Glomerular visceral epithelial cell (primary cell): ENCODE measurements around the gene NFKB2.

Experiments
- DNase-seq: peaks from one replicate; pipeline ENCODE4 v3.0.0-alpha.2; 2016; ENCODE audit errors: extremely low spot score

NFKB2 gene

DNA sequence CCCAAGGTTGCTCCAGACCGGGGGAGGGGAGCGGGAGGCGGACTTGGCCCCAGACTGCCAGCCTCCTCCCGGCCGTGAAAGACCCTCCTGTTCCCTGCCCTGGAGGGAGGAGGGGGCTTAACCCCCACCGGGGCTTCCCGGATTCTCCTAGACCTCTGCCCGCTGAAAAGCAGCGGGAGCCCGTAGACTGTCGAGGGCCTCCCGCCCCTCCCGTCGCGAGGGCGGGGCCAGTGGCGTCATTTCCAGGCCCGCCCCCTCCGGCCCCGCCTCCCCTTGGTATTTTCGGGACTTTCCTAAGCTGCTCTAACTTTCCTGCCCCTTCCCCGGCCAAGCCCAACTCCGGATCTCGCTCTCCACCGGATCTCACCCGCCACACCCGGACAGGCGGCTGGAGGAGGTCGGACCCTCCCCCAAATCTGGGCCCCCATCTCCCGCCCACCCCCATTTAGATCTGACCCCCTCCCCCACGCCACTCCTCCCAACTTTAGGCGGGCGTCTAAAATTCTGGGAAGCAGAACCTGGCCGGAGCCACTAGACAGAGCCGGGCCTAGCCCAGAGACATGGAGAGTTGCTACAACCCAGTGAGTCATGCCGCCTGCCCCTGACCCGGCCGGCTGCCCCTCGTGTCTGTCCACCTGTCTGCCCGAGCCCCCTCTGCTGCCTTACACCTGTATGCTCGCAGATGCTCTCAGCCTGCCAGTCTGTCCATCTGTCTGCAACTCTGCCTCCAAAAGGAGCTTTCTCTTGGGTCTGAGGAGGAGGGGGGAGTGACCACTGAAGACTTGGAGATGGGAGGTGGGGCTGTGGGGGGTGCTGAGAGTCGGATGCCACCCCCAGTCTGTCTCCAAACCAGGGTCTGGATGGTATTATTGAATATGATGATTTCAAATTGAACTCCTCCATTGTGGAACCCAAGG lies at the start of gene NFKB2:
Gene NFKB2, plus strand, starts transcription at position 306 of the 917 bp plus-strand sequence. Its CDS starts 255 bp downstream, at position 561.
- peak; percentile 90 for DNase-seq

DNA sequence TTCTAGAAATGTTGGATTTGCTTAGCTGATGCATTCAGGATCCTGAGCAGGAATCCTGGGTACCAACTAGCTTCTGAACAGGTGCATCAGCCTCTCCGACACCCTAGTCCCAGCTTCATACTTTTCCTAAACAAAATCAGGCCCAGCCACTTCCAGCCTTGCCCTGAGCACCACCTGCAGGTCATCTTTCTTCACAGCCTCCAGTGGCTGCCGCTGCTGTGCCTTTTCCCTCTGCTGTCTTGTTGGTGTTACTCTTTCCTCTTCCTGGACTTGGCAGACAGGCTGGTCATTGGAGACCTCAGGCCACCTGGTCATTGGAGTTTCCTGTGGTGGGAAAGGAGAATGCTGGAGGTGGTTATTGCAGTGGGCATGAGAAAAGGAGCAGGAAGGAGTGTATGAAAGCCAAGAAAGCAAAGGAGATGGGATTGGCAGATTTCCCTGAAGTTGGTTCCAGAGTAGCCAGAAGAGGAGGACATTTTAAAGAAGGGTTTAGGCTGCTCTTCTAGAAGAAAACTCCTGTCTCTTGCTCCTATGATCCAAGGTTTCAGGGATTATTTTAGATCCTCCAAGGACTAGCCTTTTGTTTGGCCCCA lies 48.2 kb upstream of the NFKB2 start:
- DNase-seq: peak; percentile 82

DNA sequence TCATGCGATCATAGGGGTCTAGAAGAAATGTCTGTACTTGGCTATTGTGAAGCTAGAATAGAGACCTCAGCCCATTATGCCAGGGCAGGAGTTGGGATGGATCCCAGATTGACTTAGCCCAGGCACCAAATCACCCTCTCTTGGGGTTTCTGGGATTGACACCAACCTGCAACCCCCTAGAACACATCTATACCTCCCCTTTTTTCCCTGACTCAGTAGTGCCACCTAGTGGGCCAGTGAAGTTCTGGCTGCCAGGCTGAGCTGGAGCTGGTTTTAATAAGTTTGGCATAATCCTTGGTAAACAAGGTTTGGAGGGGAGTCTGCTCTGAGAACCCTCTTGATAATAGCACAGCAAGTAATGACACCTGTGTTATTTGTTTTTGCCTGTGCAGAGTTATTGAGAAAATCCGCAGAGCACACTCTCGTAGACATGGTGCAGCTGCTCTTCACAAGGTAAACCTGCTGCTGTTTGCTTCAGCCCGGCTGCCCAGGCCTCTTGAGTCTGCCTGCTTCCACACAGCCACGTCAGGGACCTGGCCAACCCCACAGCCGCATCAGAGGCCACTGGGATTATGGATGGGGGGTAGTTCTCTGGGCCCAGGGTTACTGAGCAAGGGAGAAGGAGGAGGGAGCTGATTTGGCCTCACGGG lies 43.3 kb upstream of the NFKB2 start:
- peak; percentile 71 for DNase-seq

DNA sequence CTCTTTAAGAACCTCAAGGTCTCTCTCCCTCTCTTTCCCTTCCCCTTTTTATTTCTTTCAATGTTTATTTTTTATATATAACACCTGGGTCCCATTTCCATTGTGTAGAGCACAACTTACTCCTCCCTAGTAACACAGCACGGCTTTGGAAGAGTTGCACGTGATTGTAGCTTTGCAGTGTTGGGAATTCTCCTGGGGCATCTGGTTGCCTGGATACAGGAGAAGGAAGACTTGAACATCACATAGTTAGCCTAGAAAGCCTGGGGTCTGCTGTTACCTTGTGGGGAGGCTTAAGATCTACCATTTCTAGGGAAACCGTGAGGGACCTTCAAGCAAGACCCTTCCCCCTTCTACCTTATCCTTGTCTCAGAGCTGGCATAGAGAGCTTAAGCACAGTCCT lies 41.1 kb upstream of the NFKB2 start:
- DNase-seq: no peak

DNA sequence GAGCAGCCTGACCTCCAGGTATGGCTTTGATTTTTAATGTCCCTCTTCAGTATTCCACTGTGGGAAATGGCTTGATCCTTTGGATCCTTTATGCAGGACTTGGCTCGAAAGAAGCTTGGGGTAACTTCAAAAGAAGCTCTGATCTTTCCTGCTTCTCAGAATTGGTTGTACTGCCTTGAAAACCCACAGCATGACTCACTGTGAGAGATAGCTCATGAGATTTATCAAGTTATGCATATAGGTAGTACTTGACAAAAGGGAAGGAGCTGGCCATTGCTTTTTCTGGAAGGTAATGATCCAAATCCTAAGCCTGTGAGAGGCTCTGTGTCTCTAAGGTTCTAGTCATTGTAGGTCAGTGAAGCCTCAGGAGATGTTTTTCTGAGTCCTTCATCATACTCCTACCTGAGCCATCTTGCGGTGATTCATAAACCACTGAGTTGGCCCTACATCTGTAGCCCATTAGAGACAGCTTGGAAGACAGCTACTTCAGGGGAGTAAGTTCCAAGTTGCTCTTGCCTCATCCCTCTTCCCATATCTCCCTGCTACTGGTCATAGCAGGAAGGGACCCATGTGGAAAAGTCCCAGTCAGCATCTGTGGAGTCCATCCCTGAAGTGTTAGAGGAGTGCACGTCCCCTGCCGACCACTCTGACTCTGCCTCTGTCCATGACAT lies 36.7 kb upstream of the NFKB2 start:
- no peak for DNase-seq

DNA sequence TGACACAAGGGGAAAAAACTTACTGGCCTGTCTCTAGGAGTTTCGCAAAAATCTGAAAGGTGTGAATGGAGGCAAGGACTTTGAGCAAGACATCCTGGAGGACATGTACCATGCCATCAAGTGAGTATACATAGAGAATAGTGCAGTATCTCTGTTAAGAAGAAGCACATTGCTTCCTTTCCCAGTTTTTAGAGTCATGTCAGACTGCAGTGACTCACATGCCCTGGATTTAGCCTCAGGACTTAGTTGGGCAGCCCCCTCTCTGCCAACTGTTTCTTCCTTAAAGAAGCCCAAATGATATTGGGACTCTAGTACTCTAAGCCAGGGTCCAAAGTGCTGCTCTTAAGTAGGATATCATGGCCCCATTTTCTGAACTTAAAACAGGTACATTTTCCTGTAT lies 28.1 kb upstream of the NFKB2 start:
- no peak for DNase-seq

DNA sequence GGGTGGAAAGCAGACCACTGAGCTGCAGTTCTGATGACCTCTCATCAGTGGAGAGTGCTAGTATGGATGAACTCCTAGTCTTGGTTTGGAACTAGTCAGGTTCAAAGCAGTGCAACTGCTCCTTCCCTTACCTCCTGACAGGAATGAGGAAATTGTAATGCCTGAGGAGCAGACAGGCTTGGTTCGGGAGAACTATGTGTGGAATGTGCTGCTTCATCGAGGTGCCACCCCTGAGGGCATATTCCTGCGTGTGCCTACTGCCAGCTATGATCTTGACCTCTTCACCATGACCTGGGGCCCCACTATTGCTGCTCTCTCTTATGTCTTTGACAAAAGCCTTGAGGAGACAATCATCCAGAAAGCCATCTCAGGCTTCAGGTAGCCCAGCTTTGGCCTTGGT lies 27.4 kb upstream of the NFKB2 start:
- peak; percentile 30 for DNase-seq

DNA sequence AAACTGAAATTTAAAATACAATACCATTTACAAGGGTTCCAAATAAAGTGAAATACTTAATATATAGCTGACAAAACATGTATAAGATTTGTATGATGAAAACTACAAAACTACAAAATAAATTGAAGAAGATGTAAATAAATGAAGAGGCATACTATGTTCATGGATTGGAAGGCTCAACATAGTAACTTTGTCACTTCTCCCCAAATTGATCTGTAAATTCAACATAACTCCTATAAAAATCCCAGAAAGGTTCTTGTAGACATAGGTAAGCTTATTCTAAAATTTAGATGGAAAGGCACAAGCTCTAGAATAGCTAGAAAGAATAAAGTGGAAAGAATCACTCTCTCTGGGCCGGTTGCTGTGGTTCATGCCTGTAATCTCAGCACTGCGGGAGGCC lies 24.2 kb upstream of the NFKB2 start:
- no peak for DNase-seq

DNA sequence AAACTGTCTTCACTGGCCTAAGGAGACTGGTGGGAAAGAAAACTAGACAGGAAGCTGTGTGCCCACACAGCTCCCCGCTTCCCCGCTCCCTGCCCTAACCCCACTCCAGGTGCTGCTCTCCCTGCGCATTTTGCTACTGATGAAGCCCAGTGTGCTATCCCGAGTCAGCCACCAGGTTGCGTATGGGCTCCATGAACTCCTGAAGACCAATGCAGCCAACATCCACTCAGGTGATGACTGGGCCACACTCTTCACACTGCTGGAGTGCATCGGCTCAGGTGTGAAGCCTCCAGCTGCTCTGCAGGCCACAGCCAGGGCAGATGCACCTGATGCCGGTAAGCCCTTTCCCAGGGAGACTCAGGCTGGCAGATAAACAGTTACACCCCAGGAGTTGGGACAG lies 20.3 kb upstream of the NFKB2 start:
- no peak for DNase-seq

DNA sequence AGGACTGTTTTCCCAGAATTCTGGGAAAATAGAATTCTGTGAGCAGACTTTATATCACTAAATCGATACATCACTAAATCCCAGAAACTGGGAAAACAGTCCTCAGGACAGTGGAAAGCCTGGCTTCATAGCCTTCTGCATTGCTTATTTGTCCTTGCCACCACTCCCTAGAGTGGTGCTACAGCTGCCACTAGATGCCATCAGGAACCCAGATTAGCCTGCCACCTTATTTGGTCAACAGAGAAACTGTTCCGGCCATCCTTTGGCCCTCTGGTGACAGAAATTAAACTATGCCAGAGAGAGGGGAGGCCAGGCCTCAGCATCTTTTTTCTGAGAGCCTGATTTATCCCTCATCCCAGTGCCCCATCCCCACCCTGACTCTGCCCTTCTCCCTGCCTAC lies 19.6 kb upstream of the NFKB2 start:
- no peak for DNase-seq

DNA sequence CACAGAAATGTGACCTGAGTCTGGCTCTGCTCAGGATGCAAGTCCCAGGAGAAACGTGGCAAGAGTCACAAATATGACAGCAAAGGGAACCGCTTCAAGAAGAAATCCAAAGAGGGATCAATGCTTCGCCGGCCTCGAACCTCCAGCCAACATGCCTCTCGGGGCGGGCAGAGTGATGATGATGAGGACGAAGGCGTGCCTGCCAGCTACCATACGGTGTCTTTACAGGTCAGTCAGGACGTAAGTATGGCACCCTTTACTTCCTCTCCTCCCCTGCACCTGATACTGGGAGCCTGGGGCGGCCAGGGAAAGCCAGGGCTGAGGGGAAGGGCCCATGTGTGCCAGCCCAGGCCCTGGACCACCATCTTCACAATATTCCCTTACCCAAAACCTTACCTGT lies 18.6 kb upstream of the NFKB2 start:
- no peak for DNase-seq

DNA sequence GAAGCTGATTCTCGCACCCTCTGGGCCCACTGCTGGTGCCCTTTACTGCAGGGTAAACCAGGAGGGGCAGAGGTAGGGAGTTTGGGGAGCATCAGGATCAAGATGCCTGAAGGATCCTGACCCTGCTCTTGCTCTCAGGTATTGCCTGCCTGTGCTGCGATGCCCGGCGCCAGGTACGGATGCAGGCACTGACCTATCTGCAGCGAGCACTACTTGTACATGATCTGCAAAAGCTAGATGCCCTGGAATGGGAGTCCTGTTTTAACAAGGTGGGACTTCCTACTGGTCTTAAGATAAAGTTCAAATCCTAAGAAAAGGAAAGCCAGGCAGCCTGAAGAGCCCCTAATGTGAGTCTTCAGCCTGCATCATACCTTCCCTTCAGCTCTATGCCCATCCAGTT lies 16.1 kb upstream of the NFKB2 start:
- DNase-seq: no peak

DNA sequence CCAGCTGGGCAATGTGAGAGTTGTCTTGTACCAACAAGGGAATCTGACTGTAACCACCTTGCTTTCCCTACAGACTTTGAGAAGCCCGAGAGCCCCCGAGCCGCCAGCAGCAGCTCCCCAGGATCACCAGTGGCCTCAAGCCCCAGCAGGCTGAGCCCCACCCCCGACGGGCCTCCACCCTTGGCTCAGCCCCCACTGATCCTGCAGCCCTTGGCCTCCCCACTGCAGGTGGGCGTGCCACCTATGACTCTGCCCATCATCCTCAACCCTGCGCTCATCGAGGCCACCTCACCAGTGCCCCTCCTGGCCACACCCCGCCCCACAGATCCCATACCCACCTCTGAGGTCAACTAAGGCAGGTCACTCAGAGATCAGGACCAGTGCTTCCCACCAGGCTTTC lies 13.5 kb upstream of the NFKB2 start:
- DNase-seq: no peak

DNA sequence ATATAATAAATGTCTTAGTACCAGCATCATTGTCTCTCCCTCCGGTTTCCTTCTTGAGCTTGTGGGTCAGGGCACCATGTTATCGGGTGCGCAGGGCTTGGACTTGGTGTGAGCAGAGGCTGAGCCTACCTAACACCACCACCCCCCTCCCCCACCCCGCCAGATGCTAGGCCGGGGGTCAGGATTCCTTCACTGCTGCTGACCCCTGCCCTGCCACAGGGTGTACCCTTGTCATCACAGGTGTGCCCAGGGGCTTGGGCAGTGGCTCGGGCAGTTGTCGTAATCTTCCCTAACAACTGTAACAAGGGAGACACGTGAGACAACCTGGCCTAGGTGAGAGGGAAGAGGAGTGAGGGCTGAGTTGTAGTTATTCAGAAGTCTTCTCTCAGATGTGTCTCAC lies 12.6 kb upstream of the NFKB2 start:
- no peak for DNase-seq

DNA sequence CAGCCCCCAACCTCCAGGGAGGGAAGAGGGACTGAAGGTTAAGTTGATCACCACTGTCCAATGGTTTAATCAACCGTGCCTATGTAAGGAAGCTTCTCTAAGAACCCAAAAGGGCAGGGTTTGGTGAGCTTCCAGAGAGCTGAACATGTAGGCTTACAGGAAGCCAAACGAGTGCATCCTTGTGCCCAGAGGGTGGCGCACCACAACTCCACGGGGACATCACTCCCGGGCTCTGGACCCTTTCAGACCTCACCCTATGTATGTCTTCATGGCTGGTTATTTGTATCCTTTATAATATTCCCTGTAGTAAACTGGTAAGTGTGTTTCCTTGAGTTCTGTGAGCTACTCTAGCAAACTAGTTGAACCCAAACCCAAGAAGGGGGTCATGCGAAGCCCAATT lies 11.5 kb upstream of the NFKB2 start:
- no peak for DNase-seq

DNA sequence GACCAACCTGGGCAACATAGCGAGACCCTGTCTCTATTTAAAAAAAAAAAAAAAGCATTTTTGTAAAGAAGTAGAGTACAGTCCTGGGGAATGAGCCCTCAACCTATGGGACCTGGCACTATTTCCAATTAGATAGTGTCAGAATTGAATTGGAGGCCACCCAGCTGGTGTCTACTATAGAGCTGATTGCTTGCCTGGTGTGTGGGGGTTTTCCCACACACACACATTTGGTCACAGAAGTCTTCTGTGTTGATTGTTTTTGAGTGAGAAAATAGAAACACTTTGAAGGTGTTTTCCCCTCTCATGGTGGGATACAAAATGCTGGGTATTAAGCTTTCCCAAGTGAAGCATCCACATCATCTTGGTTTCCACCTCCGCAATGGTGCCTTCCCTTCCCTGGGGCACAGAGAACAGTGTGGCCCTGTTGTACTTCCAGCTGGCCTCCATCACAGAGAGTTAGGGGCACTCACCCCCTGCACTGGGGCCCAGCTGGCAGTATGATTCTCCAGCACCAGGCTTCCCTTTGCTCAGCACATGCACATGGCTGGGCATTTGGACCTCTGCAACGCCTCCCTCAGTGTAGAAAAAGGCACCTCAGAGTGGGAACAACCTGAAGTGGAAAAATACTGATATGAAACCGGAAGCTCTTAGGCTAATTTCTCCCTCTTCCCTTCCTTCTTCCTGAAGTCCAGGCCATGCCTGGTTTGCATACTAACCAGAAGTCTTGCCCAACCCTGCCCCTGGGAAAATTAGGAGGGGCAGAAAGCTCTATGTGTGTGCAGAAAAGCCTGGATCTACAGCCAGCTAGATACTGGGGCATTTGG lies 10.7 kb upstream of the NFKB2 start:
- DNase-seq: no peak

DNA sequence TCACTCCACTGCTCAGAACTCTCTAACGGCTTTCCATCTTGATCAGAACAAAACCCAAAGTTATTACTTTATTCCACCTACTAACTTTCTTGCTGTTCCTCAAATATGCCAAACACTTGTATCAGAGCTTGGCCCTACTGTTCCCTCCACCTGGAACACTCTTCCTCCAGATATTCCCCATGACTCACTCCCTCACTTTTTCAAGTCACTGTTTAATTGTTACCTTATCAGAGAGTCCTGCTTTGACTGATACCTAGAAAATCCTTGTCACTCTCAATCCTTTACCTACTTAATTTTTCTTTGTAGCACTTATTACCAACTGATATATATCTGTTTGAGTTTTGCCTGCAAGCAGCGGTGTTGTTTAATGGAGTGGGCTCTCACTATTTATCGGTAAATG lies 5.6 kb upstream of the NFKB2 start:
- no peak for DNase-seq

DNA sequence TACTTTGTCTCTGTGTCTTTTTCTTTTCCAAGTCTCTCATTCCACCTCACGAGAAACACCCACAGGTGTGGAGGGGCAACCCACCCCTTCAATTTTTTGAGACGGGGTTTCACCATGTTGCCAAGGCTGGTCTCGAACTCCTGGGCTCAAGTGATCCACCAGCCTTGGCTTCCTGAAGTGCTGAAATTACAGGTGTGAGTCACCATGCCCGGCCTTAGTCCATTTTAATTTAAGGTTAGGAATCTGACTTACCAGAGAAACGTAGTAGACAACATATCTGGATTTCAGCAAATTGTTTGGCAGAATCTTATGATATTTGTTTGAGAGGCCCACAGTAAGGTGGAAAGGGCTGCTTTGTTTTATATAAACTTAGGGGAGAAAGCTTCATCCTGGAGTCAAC lies 3.2 kb upstream of the NFKB2 start:
- DNase-seq: no peak

DNA sequence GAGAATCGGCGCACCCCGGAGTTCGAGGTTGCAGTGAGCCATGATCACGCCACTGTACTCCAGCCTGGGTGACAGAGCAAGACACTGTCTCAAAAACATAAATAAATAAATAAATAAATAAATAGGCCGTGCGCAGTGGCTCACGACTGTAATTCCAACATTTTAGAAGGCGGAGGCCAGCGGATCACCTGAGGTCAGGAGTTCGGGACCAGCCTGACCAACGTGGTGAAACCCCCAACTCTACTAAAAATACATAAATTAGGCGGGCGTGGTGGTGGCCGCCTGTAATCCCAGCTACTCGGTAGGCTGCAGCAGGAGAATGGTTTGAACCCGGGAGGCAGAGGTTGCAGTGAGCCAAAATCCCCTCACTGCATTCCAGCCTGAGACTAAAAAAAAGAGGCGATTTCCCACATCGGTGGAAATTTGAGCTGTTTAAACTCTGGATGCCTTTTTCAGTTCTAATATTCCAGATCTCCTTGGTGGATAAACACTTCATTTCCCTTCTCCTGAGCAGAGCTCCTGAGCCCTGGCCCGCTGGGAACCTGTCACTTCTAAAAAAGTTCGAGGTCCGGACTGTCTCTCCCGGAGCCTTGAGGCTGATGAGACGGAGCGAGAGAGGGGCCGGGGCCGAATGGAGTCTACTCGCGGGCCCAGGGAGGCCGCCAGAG lies 2.0 kb upstream of the NFKB2 start:
- DNase-seq: no peak

DNA sequence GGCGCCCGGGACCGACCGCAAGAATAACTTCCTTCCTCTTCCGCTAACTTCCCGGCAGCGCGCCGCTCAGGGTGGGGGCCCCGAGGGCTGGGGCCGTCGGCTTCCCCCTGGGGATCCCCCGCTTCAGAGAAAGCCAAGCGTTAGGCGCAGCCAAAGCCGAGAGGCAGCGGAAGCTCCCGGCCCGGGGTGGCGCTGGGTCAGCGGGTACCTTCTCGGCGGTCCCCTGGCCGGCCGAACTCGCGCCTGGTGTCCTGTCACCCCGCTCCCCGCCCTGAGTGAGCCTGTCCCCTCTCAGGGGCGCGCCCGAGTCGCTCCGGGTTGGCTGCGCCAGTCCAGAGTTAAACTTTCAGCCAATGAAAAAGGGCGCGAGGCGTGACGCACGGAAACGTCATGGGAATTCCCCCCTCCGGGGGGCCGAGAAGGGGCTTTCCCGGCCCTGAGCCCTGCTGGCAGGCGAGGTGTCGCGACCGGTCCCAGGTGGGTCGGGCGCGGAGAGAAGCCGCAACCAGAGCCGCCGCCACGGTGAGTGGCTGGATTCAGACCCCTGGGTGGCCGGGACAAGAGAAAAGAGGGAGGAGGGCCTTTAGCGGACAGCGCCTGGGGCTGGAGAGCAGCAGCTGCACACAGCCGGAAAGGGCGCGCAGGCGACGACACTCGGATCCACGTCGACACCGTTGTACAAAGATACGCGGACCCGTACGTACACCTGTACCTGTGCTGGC lies 1.3 kb upstream of the NFKB2 start:
- DNase-seq: peak; percentile 96
